ENCODE measurements around the gene LAMB3. TPM values are rescaled to one million over a fixed set of nuclear protein-coding genes. Genes with fewer than 3 reads are reported as not detected.

Gene LAMB3
- total RNA-seq, 2 donors from 2014 or later: 4.7 to 11.1 TPM

- H3K9me3 ChIP-seq: no peaks in the 10 kb centered on the region
- H3K27ac ChIP-seq: no peak overlapping the region
- no peaks in the 10 kb centered on the region for H3K36me3 ChIP-seq
- no peak overlapping the region for H3K4me3 ChIP-seq
- H3K27me3 ChIP-seq: no peaks in the 10 kb centered on the region
- H3K4me1 ChIP-seq: peaks cover 3 to 24% of the 10 kb centered on the region in 2 donors
- no peak for DNase-seq (ENCODE audit: low spot score)
- TF ChIP-seq CTCF (IDR thresholded peaks at IDR 0.05): no peak
Measured at GRCh38 chr1:209634005-209634737, 18.1 kb downstream of the LAMB3 start.

- H3K9me3 ChIP-seq: no peaks in the 10 kb centered on the region
- DNase-seq (ENCODE audit: low spot score): no peak
- H3K36me3 ChIP-seq: no peaks in the 10 kb centered on the region
- H3K27me3 ChIP-seq: no peaks in the 10 kb centered on the region
- H3K4me1 ChIP-seq: peaks cover 3 to 24% of the 10 kb centered on the region in 2 donors
- no peak overlapping the region for H3K4me3 ChIP-seq
- no peak for TF ChIP-seq CTCF (IDR thresholded peaks at IDR 0.05)
- H3K27ac ChIP-seq: no peak overlapping the region
Measured at GRCh38 chr1:209633335-209633997, 18.8 kb downstream of the LAMB3 start.

GRCh38 chr1:209630383-209631225 lies 21.6 kb downstream of the LAMB3 start:
- no peaks in the 10 kb centered on the region for H3K36me3 ChIP-seq
- no peak for TF ChIP-seq CTCF (IDR thresholded peaks at IDR 0.05)
- DNase-seq (ENCODE audit: low spot score): no peak
- no peak overlapping the region for H3K4me3 ChIP-seq
- no peaks in the 10 kb centered on the region for H3K27me3 ChIP-seq
- H3K27ac ChIP-seq: peak overlapping the region; percentile 59 to 63
- H3K4me1 ChIP-seq: peaks cover 3 to 47% of the 10 kb centered on the region in 2 donors
- H3K9me3 ChIP-seq: no peaks in the 10 kb centered on the region

DNA sequence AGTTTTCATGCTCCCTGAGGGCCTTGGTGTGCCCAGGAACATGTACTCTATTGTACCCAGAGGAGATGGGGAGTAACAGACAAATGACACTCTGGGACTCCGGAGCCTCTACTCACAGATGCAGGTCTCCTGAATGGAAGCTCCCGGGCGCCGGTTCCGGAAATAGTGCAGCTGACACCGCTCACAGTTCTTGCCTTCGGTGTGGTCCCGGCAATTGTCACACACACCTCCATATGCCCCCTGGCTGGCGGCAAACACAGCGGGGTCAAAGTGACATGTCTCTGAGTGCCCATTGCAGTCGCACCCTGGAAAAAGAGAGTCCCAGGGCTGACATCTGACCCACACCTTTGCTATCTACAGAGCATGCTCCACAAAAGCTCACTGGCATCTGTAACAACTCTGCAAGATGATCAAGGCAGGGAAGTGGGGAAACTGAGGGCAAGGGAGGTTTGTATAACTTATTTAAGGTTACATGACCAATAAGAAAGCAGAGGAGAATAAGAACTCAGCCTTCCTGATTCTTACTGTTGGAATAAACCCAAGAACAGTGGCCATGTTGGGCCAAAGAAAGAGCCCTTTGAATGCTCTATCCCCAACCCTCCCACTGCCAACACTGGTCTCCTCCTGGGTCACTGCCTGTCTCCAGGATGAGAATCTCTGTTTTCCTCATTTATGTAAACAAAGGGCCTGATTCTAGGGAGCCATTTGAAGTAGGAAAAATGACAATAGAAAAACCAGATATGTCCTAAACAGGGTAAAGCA lies 22.4 kb downstream of the LAMB3 start:
- Histone ChIP-seq H3K9me3 (no peaks in the 10 kb centered on the region), H3K36me3 (no peaks in the 10 kb centered on the region), H3K4me3 (no peak overlapping the region), H3K27ac (peak overlapping the region; percentile 59 to 63), H3K27me3 (no peaks in the 10 kb centered on the region), H3K4me1 (peaks cover 3 to 51% of the 10 kb centered on the region in 2 donors)
- DNase-seq (ENCODE audit: low spot score): no peak
- TF ChIP-seq CTCF (IDR thresholded peaks at IDR 0.05): no peak

DNA sequence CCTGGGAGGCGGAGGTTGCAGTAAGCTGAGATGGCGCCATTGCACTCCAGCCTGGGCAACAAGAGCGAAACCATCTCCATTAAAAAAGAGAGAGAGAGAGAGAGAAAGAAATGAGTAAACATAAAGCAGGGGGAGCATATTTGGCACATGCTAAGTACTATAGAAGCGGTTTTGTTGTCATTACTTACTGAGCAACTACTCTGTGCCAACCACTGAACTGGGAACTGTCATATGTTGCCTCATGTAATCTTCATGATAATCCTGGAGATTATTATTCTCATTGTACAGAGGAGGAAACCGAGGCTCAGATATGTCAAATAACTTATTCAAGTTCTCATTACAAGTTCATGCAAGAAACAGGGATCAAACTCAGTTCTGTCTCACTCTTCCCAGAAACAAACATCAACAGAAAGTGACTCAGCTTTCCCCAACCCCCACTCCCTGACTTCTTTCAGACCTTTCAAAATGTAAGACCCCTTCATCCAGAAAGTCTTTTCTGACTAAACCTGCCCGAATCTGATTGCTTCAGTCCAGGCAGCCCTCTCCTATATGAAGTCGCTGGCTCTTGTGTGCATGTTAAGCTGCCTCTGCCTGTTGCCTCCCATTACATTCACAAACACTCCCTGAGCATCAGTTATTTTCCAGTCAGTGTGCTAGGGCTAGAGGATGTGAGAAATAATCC lies 23.5 kb downstream of the LAMB3 start:
- no peaks in the 10 kb centered on the region for H3K27me3 ChIP-seq
- DNase-seq (ENCODE audit: low spot score): no peak
- no peak overlapping the region for H3K4me3 ChIP-seq
- H3K36me3 ChIP-seq: no peaks in the 10 kb centered on the region
- no peak for TF ChIP-seq CTCF (IDR thresholded peaks at IDR 0.05)
- H3K27ac ChIP-seq: no peak overlapping the region
- peaks cover 3 to 51% of the 10 kb centered on the region in 2 donors for H3K4me1 ChIP-seq
- no peaks in the 10 kb centered on the region for H3K9me3 ChIP-seq

Measured in right atrium auricular region (tissue), 2 donors.